ENCODE measurements around the gene PRR5.
"Not testable (repeated sequence)": the region's sequence is repeated elsewhere in the genome, so short reads cannot be mapped to it uniquely, and the experiment has no call there.

The PRR5 gene

DNA sequence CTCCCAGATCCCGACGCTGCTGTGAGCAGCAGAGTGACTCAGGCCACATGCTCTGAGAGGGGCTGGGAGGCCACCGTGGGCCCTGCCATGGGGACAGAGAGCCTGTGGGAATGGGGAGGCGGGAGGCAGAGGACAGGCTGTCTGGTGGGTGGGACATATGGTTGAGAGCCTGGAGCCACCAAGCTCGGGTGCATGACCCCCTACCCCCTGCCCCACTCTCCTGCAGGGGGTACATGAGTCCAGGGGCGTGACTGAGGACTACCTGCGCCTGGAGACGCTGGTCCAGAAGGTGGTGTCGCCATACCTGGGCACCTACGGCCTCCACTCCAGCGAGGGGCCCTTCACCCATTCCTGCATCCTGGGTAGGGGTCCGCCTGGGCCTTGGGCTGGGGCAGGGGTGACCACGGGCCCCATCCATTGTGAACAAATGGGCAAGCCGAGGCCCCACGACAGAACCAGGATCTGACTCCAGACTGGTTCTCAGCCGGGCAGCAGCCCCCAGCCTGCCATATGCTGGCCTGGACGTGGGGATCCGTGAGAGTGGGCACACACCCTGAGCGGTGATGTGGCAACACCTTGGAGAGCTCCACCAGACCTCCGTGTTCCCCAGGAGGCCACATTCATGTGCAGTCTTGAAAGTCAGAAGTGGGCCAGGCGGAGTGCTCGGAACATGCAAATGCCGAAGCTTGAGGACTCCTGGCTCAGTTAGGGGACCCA lies 33.0 kb downstream of the PRR5 start:
- no peak for DNase-seq (ENCODE audit: low read depth in 2 of 2)

DNA sequence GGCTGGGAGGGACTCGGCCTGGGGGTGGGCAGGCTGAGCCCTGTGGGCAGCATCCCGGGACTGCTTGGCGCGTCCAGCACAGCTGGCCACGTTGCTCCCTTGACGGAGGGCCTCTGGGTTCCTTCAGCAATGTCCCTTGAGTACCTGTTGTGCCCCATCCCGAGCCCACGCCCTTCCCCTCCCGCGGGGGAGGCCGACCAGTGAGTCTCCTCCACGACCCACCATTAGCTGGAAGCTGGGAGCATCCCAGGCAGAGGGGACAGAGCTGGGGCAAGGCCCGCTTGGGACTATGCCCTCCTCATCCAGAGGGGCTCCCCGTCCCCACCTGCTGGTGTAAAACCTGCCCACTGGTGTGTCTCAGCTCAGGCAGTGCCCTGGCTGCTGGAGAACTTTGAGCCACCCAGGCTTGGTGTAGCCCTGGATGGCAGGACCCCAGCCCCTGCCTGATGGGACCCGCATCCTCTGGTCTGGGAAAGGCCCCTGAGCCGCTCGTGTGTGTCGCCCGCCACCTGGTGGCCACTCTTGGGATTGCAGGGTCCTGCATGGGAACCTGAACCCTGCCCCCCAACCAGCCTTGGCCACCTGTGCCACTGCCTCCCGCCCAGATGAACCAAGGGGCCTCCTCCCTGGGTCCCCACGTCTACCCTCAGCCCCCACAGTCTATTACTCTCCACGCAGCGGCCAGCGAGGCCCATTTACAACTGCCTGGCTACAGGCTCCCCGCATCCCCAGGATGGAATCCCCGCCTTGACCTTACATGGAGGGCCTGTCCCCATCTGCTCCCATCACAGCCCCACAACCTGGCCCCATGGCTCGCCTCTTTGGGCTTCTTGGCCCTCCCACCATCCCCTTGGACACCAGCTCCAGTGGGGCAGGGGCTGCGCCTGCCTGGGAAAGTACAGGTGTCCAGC lies 33.8 kb downstream of the PRR5 start:
- peak; percentile 81 to 82 for DNase-seq (ENCODE audit: low read depth in 2 of 2)

DNA sequence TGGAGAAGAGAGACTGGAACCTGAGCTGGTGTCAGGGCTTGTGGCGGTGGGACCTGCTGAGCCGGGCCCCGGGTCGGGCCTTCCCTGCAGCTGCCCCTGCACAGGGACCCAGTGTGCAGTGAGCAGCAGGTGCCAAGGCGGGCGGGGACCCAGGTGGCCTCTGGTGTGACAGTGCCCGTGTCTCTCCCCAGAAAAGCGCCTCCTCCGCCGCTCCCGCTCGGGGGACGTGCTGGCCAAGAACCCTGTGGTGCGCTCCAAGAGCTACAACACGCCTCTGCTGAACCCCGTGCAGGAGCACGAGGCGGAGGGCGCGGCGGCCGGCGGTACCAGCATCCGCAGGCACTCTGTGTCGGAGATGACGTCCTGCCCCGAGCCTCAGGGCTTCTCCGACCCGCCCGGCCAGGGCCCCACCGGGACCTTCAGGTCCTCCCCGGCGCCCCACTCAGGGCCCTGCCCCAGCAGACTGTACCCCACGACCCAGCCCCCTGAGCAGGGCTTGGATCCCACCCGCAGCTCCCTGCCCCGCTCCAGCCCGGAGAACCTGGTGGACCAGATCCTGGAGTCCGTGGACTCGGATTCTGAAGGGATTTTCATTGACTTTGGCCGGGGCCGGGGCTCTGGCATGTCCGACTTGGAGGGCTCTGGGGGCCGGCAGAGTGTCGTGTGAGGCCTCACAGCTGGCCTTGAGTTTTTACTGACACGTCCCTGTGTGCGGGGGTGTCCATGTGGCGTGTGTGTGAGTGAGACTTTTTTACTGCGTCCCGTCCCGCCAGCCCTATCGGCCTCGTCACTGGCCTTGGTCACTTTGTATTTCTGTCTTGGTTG lies 34.8 kb downstream of the PRR5 start:
- no peak for DNase-seq (ENCODE audit: low read depth in 2 of 2)

DNA sequence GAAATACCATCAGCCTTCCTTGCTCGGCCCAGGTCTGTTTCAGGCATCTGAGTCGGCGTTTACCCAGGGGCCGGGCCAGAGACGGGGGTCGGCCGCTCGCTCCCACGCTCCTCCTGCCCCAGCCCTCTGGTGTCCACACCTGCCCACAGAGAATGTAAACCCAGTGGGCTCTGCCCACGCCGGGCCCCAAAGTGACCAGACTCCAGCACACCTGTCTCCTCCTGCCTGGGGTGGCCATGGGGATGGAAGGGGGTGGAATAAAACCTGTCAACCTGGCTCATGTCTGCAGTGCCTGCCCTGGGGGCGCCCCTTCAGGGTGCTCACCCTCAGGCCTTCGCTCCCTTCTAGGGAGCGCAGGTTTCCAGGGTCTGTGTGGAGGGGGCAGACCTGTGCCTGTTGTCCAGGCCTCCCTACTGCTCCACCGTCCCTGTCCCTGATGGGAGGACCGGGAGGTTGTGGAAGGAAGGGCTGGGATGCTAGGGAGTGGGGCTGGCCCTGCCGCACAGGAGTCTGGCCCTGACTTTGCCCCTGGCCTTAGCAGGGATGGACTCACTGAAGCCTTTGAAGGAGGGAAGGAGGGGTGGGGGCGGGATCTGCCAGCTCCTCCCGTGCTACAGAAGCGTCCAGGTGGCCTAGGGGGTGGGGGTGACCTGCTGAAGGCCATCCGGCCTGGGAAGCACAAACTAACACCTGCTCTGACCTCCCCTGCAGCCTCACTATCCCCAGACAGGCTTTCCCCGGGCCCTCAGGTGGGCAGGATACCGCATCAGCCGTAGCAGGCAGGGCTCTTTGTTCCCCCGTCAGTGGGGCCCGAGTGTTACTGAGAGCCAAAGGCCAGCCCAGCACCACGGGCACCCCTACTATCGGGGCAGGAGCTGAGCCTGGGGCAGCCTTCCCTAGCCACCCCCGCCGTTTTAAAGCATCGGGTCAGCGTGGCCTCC lies 35.7 kb downstream of the PRR5 start:
- DNase-seq (ENCODE audit: low read depth in 2 of 2), result no peak

DNA sequence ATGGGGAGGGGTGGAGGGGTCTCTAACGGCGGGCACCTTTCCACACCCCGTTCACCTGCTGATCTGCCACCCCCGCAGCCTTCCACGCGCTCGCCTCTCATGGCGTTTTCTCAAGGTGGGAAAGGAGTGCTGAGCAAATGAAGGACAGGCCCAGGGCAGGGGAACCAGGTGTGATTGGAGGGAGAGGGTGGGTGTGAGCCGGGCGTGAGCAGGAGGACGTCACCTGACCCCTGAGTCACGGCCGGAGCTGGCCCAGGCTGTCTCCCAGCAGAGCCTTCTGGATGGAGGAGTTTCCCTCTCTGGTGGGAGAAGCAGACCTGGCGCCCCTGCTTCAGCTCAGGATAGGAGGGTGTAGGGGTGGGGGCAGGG lies 36.3 kb downstream of the PRR5 start:
- DNase-seq (ENCODE audit: low read depth in 2 of 2), result no peak

DNA sequence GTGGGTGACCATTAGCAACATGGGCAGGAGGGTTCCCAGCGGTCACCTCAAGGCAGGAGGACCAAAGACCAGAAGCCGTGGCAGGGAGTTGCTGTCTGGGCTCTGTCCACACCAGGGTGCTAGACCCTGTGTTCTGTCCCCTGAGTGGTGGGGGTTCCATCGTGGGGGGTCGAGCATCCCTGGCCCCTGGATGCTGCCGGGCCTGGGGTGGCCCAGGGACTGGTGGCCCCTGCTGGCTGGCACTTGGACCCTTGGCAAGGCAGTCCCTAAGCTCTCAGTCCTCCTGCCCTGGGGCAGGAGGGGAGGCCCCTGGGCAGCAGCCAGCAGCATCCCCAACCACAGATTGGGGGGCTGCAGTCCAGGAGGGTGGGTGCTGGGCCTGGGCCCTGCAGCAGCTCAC lies 37.0 kb downstream of the PRR5 start:
- DNase-seq (ENCODE audit: low read depth in 2 of 2), result no peak

DNA sequence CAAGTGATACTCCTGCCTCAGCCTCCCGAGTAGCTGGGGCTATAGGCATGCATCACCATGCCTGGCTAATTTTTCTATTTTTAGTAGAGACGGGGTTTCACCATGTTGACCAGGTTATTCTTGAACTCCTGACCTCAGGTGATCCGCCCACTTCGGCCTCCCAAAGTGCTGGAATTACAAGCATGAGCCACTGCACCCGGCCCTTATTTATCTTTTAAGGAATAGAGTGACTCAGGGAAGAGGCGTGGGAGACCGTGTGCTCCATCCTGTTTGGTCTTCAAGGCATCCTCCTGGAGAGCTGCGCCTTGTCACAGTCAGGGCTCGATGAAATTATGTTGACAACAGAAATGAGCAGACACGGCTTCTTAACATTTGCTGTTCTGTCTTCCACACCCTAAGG lies 37.7 kb downstream of the PRR5 start:
- DNase-seq (ENCODE audit: low read depth in 2 of 2), result not testable (repeated sequence)

DNA sequence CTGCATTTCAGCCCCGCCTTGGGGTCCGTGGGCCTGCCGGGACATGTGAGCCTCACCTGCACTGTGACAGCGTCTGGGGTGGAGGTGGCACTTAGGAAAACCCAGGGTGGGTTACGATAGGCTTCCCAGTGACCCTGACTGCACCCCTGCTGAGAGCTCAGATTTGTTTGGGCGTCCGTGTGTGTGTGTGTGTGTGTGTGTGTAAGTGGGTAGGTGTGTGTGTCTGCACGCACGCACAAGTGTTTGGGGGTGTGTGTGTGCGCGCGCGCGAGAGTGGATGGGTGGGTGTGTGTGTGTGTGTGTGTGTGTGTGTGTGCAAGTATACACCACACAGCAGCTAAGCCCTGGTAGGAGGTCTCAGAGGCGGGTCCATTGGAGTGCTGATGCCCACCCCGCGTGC lies 38.3 kb downstream of the PRR5 start:
- no peak for DNase-seq (ENCODE audit: low read depth in 2 of 2)

DNA sequence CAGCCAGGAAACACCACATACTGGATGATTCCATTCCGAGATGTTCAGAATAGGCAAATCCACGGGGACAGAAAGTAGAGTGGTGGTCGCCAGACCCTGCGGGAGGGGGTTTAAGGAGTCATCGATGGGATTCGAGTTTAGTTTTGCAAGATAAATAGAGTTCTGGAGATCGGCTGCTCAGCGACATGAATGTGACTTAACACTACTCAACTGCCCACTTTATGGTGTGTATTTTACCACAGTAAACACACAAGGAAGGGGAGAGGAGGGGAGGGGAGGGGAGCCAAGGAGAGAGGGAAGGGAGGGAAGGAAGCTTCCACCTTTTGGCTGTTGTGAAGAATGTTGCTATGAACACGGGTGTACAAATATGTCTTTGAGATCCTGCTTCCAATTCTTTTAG lies 39.9 kb downstream of the PRR5 start:
- no peak for DNase-seq (ENCODE audit: low read depth in 2 of 2)

DNA sequence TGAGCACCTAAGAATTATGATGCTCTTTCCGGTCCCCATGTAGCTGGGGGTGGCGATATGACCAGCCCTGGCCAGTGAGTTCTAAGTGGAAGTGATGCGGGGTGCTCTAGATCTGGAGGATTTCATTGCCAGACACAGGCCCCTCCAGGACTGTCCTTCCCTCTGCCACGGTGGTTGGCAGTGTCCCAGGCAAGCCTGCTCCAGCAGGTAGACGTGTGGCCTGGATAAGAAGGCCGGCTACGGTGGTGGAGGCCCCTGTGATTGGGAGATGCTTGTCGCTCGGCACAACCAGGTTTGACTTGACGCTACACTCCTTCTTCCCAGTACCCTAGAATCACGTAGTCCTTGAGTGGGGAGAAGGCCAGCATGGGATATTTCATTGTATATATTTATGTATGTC lies 41.2 kb downstream of the PRR5 start:
- no peak for DNase-seq (ENCODE audit: low read depth in 2 of 2)

DNA sequence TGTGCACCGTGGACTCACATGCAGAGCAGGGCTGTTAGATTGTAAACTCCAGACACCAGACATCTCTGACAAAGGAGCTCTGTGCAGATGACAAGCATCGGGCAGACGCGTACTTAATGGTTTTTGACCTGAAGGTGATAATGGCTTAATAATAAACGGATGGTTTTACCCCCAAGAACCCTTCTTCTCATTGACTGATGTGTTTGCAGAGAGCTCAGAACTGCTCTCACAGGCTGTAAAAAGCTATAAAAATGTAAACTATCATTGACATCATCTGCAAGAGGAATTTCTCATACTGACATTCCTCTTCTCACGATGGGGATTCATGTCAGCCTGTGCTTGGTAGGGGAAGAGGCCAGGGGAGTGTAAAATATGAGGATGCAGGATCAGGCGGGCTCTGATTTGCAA lies 41.8 kb downstream of the PRR5 start:
- no peak for DNase-seq (ENCODE audit: low read depth in 2 of 2)

DNA sequence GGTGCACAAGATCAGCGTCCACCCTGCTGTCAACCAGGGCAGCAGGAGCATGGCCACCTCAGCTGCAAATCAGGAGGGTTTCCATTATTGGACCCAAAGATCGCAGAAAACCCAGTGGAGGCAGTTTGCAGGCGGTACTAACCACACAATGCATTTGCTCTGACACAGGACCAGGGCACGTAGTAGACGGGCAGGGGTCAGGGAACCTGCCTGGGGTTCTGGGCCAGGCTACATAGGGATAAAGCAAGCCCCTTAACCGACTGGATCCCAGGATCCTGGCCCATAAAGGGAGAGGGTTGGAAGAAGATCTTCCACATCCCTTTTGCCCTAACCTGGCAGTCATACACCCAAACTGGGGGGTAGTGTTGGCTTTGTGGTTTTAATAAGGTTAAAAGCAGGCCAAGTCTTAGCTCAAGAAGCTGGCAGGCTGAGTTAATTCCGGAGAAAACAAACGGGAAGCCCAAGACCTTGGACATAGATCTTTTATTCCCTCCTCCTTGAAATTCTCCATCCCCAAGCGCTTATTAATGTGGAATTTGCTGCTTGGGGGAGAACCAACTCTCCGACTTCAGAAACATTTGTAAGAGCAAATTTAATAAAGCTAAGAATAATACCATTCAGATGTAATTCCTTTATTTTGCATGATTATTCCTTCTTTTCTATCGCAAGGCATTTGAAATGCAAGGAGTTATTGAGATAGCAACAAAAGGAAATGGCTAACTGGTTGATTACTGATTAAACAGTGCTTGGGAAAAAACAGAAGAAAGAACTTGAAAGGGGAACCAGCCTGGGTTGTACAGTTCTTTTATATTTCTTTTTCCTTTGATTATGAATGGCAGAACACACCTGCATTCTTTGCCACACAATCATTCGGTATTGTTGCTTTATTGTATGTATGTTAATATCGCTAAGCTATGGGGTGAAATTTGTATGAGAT lies 44.1 kb downstream of the PRR5 start:
- DNase-seq (ENCODE audit: low read depth in 2 of 2), result no peak

DNA sequence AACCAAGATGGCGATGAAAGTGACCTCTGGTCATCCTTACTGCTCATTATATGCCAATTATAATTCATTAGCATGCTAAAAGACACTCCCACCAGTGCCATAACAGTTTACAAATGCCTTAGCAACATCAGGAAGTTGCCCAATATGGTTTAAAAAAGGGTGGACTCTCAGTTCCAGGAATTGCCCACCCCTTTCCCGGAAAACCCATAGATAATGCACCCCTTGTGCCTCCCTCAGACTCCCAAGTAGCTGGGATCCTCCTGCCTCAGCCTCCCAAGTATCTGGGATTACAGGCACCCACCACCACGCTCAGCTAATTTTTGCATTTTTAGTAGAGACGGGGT lies 45.8 kb downstream of the PRR5 start:
- not testable (repeated sequence) for DNase-seq (ENCODE audit: low read depth in 2 of 2)

DNA sequence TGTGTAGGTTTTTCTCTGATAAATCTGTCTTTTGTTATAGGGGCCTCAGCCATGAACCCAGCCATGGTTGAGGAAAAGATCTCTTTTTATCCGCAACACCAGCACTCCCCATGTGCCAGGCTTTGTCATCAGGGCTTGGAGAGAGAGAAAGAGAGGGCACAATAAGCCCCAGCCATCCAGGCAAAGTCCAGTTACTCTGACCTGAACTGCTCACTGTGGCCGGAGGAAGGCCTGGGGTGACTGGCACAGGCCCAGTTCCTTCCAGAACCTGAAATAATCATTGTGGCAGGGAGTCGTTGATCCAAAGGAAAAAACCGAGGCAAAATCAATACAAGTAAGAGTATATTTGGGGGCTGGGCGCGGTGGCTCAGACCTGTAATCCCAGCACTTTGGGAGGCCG lies 46.5 kb downstream of the PRR5 start:
- no peak for DNase-seq (ENCODE audit: low read depth in 2 of 2)

DNA sequence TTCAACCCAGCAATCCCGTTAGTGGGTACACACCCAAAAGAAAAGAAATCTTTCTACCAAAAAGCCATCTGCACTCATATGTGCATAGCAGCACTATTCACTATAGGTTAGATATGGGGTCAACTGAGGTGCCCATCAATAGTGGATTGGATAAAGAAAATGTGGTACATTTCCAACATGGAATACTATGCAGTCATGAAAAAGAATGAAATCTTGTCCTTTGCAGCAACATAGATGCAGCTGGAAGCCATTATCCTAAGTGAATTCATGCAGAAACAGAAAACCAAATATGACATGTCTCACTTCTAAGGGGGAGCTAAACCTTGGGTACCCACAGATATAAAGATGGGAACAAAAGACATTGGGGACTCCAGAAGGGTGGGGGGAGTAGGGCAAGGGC lies 48.5 kb downstream of the PRR5 start:
- DNase-seq (ENCODE audit: low read depth in 2 of 2), result no peak

DNA sequence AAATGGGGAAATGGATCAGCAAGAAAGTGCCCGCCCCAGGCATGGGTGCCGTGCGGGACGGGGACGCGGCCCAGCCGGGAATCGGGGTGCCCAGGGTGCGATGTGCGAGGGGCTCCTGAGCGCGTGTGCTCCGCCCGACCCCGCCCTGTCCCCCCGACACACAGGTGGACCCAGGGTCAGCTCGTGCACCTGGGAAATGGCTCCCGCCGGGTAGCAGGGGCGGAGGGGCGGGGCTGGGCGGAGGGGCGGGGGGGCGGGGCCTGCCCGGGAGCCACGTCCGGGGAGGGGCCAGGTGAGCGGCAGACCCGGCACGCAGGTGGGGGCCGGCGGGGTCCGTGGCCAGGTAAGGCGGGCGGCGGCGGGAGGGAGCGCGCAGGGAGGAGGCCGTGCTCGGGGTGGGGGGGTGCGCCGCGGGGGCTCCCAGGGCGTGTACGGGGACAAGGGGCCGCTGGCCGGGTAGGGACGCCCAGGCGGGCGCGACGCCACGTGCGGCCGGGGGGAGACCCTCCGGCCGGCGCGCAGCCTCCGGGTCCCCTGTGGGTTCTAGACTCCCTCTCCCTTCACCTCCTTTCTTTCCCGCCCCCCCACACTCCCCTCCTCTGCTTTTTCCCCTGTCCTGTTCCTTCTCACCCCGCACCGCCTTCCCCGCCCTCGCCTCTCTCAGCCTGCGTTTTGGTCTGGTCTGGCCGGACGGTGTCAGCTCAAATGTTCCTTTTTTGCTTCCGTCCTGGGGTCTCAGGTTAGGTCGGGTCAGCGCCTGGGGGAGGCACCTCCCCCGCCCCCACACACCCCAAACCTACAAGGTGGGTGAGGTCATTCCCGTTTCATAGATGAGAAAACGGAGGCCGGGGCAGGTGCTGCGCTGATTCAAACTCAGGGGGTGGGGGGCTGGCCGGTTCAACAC lies 50.5 kb downstream of the PRR5 start, which contains the start of gene ARHGAP8:
Gene ARHGAP8, plus strand, starts transcription at position 291 of the 904 bp plus-strand sequence. CDS start 33,953 bp downstream, outside the sequence.
- no peak for DNase-seq (ENCODE audit: low read depth in 2 of 2)

DNA sequence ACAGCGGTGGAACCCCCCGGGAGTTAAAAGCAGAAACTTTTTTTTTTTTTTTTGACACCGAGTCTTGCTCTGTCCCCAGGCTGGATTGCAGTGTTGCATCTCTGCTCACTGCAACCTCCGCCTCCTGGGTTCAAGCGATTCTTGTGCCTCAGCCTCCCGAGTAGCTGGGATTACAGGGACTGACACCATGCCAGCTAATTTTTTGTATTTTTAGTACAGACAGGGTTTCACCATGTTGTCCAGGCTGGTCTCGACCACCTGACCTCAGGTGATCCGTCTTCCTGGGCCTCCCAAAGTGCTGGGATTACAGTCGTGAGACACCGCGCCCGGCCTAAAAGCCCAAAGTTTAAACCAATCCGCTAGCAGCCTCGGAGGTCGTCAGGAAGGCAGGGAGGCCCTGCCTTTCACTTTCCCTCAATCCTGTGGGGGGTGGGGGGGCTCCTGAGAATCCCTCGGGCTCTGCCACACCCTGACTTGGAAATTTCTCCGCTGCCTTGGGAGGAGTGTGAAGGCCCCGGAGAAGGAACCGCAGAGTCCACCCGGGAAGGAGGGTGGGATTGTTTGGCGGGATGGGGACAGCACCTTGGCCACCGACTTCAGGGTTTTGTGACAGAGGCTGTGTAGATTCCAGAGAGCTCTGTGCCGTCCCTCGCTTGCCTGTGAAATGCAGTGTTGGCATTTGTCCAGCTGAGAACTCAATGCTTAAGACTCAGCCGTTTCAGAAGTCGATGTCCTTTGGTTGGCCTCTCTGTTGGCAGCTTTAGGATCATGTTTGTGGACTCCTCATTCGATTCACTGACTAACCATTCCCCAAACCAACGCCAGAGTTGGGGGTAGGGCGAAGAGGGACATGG lies 51.4 kb downstream of the PRR5 start:
- DNase-seq (ENCODE audit: low read depth in 2 of 2), result no peak

DNA sequence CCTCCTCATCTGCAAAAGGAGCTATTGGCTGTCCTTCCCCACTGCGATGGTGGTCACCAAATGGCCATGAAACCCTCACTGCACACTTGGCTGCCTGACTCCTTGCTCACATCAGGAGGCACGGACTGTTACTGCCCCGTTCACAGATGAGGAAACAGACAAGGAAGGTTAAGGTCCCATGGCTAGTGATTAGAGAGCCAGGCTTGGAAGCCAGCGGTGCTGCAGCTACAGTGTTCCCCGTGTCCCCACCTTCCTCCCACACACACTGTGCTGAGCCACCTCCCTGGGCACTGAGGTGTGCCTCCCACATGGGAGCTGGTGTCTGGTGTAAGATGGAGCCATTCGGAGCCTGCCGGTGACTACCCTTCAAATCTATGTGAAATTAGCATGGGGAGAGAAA lies 53.0 kb downstream of the PRR5 start:
- DNase-seq (ENCODE audit: low read depth in 2 of 2), result no peak
